Measurements from ENCODE around the gene TCN1. TPM values are rescaled to one million over a fixed set of nuclear protein-coding genes. Genes with fewer than 3 reads are reported as not detected.

TCN1 gene
- polyA plus RNA-seq, 2 donors, result 6.9 to 10.9 TPM

DNA sequence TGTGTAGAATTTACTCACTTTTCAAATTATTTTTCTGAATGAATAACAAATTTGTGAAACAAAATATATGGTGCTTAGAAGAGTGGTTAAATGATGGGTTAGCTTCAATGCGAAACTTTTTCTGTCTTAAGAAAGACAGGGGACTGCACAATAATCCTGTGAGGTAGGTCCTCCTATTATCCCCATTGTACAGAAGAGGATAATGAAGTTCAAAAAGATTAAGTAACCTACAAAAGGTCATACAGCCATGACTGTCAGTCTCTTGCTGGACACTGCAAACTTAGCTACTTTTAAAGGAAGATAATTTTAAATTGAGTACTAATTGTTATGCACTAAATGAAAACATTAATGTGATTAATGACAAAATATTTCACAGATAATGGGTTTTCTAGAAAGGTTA, 17.3 kb upstream of the TCN1 start:
- H3K9me3 ChIP-seq (ENCODE audit: control insufficient read depth in 2 of 2, insufficient read depth in 1 of 2, low read depth in 1 of 2, low read length in 1 of 2), result peaks cover 0 to 2% of the 10 kb centered on the region in 2 donors
- no peaks in the 10 kb centered on the region for H3K27me3 ChIP-seq (ENCODE audit: control insufficient read depth in 1 of 2, insufficient read depth in 2 of 2, low read length in 2 of 2)
- H3K4me1 ChIP-seq (ENCODE audit: control insufficient read depth in 2 of 2, insufficient read depth in 2 of 2, low read length in 1 of 2), result no peaks in the 10 kb centered on the region
- H3K4me3 ChIP-seq (ENCODE audit: low read depth in 1 of 2, low read length in 2 of 2), result no peak overlapping the region
- no peak overlapping the region for H3K27ac ChIP-seq (ENCODE audit: low read depth in 2 of 2, low read length in 1 of 2)
- 84 to 89% methylated on average over 1 of the region's 1 CpG for WGBS, 2 donors
- H3K36me3 ChIP-seq (ENCODE audit: control insufficient read depth in 2 of 2, insufficient read depth in 2 of 2, low read length in 1 of 2), result no peaks in the 10 kb centered on the region

GRCh38 chr11:59879567-59879966, 13.3 kb upstream of the TCN1 start:
- H3K36me3 ChIP-seq (ENCODE audit: control insufficient read depth in 2 of 2, insufficient read depth in 2 of 2, low read length in 1 of 2), result no peaks in the 10 kb centered on the region
- peaks cover 0 to 2% of the 10 kb centered on the region in 2 donors for H3K9me3 ChIP-seq (ENCODE audit: control insufficient read depth in 2 of 2, insufficient read depth in 1 of 2, low read depth in 1 of 2, low read length in 1 of 2)
- no peaks in the 10 kb centered on the region for H3K4me1 ChIP-seq (ENCODE audit: control insufficient read depth in 2 of 2, insufficient read depth in 2 of 2, low read length in 1 of 2)
- H3K4me3 ChIP-seq (ENCODE audit: low read depth in 1 of 2, low read length in 2 of 2), result no peak overlapping the region
- H3K27ac ChIP-seq (ENCODE audit: low read depth in 2 of 2, low read length in 1 of 2), result no peak overlapping the region
- WGBS, 2 donors, result 55 to 65% methylated on average over 1 of the region's 1 CpG
- no peaks in the 10 kb centered on the region for H3K27me3 ChIP-seq (ENCODE audit: control insufficient read depth in 1 of 2, insufficient read depth in 2 of 2, low read length in 2 of 2)

DNA sequence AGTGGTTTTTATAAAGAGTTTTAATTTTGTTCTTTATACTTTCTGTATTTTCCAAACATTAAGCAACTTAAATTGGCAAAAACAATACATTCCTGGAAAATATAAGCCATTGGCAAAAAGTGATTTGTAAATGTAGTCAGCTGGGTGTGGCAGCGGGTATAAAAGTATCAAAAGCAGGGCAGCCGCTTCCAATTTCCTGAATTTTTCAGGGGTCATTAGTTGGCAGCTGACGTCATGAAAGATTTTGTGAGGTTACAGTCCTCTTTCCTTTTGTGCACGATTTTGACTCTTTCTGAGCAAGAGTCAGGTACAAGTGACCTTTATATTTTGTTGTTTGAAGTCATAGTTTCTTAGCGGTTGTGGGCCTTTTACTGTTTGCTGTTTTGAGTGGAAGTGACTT, 12.3 kb upstream of the TCN1 start, which contains the start of gene OOSP3:
TSS of gene OOSP3 (plus strand) at position 208 of the 400 bp plus-strand sequence. CDS start at position 235, 27 bp downstream.
- no peak within 1 kb of the TSS for H3K27ac ChIP-seq (ENCODE audit: low read depth in 2 of 2, low read length in 1 of 2)
- H3K36me3 ChIP-seq (ENCODE audit: control insufficient read depth in 2 of 2, insufficient read depth in 2 of 2, low read length in 1 of 2), result no peaks in the 10 kb centered on the region
- no peak within 1 kb of the TSS for H3K4me3 ChIP-seq (ENCODE audit: low read depth in 1 of 2, low read length in 2 of 2)
- H3K27me3 ChIP-seq (ENCODE audit: control insufficient read depth in 1 of 2, insufficient read depth in 2 of 2, low read length in 2 of 2), result no peaks in the 10 kb centered on the region
- H3K4me1 ChIP-seq (ENCODE audit: control insufficient read depth in 2 of 2, insufficient read depth in 2 of 2, low read length in 1 of 2), result no peaks in the 10 kb centered on the region
- H3K9me3 ChIP-seq (ENCODE audit: control insufficient read depth in 2 of 2, insufficient read depth in 1 of 2, low read depth in 1 of 2, low read length in 1 of 2), result peaks cover 0 to 2% of the 10 kb centered on the region in 2 donors
- 60 to 68% methylated on average over 5 of the region's 5 CpGs for WGBS, 2 donors

DNA sequence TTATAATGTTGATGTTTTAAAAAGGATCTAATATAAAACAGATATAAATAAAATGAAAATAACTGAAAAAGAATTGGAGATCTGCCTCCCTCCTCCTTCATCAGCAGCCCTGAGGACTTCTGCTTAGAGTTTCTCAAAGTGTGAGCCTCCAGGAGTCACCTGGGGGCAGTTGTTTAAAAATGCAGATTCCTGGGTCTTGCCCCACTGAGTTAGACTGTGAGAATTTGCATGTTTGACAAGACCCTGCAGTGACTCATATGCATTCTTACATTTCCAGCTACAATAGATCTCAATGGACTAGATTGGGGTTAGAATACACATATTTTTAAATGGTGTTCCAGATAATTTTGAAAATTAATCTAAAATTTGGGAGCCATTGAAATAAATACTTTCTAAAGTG, 11.5 kb upstream of the TCN1 start:
- Histone ChIP-seq H3K4me3 (ENCODE audit: low read depth in 1 of 2, low read length in 2 of 2) (no peak overlapping the region), H3K9me3 (ENCODE audit: control insufficient read depth in 2 of 2, insufficient read depth in 1 of 2, low read depth in 1 of 2, low read length in 1 of 2) (peaks cover 0 to 2% of the 10 kb centered on the region in 2 donors), H3K27me3 (ENCODE audit: control insufficient read depth in 1 of 2, insufficient read depth in 2 of 2, low read length in 2 of 2) (no peaks in the 10 kb centered on the region), H3K4me1 (ENCODE audit: control insufficient read depth in 2 of 2, insufficient read depth in 2 of 2, low read length in 1 of 2) (no peaks in the 10 kb centered on the region), H3K27ac (ENCODE audit: low read depth in 2 of 2, low read length in 1 of 2) (no peak overlapping the region), H3K36me3 (ENCODE audit: control insufficient read depth in 2 of 2, insufficient read depth in 2 of 2, low read length in 1 of 2) (no peaks in the 10 kb centered on the region)

DNA sequence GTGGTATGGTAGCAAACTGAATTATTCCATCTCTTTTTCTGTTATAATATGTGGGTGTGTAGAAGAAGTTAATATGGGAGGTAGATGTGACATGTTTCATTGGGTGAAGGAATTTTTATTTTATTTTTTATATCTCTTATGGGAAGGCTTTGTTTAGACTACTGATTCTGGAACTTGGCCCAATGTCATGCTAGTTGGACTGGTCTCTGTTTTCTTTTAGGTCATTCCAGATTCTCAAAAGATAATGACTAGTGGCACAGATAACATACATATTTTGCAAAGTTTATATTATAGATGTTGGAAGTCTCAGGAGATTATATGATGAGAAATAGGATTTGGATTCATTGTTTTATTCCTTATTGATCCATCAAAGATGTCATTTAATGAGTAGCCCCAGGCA, 11.0 kb upstream of the TCN1 start:
- Histone ChIP-seq H3K27ac (ENCODE audit: low read depth in 2 of 2, low read length in 1 of 2) (no peak overlapping the region), H3K4me1 (ENCODE audit: control insufficient read depth in 2 of 2, insufficient read depth in 2 of 2, low read length in 1 of 2) (no peaks in the 10 kb centered on the region), H3K36me3 (ENCODE audit: control insufficient read depth in 2 of 2, insufficient read depth in 2 of 2, low read length in 1 of 2) (no peaks in the 10 kb centered on the region), H3K27me3 (ENCODE audit: control insufficient read depth in 1 of 2, insufficient read depth in 2 of 2, low read length in 2 of 2) (no peaks in the 10 kb centered on the region), H3K4me3 (ENCODE audit: low read depth in 1 of 2, low read length in 2 of 2) (no peak overlapping the region), H3K9me3 (ENCODE audit: control insufficient read depth in 2 of 2, insufficient read depth in 1 of 2, low read depth in 1 of 2, low read length in 1 of 2) (peaks cover 0 to 2% of the 10 kb centered on the region in 2 donors)

- H3K36me3 ChIP-seq (ENCODE audit: control insufficient read depth in 2 of 2, insufficient read depth in 2 of 2, low read length in 1 of 2), result no peaks in the 10 kb centered on the region
- no peaks in the 10 kb centered on the region for H3K4me1 ChIP-seq (ENCODE audit: control insufficient read depth in 2 of 2, insufficient read depth in 2 of 2, low read length in 1 of 2)
- WGBS, 2 donors, result 34 to 48% methylated on average over 9 of the region's 9 CpGs
- H3K4me3 ChIP-seq (ENCODE audit: low read depth in 1 of 2, low read length in 2 of 2), result no peak overlapping the region
- no peak overlapping the region for H3K27ac ChIP-seq (ENCODE audit: low read depth in 2 of 2, low read length in 1 of 2)
- H3K27me3 ChIP-seq (ENCODE audit: control insufficient read depth in 1 of 2, insufficient read depth in 2 of 2, low read length in 2 of 2), result no peaks in the 10 kb centered on the region
- H3K9me3 ChIP-seq (ENCODE audit: control insufficient read depth in 2 of 2, insufficient read depth in 1 of 2, low read depth in 1 of 2, low read length in 1 of 2), result peaks cover 0 to 2% of the 10 kb centered on the region in 2 donors
Measured at GRCh38 chr11:59875856-59876519, 9.7 kb upstream of the TCN1 start.

- no peaks in the 10 kb centered on the region for H3K9me3 ChIP-seq (ENCODE audit: control insufficient read depth in 2 of 2, insufficient read depth in 1 of 2, low read depth in 1 of 2, low read length in 1 of 2)
- no peaks in the 10 kb centered on the region for H3K36me3 ChIP-seq (ENCODE audit: control insufficient read depth in 2 of 2, insufficient read depth in 2 of 2, low read length in 1 of 2)
- H3K4me3 ChIP-seq (ENCODE audit: low read depth in 1 of 2, low read length in 2 of 2), result no peak overlapping the region
- no peaks in the 10 kb centered on the region for H3K27me3 ChIP-seq (ENCODE audit: control insufficient read depth in 1 of 2, insufficient read depth in 2 of 2, low read length in 2 of 2)
- no peaks in the 10 kb centered on the region for H3K4me1 ChIP-seq (ENCODE audit: control insufficient read depth in 2 of 2, insufficient read depth in 2 of 2, low read length in 1 of 2)
- H3K27ac ChIP-seq (ENCODE audit: low read depth in 2 of 2, low read length in 1 of 2), result no peak overlapping the region
Measured at GRCh38 chr11:59872076-59872475, 5.8 kb upstream of the TCN1 start.

GRCh38 chr11:59867946-59868345, 1.7 kb upstream of the TCN1 start:
- Histone ChIP-seq H3K27me3 (ENCODE audit: control insufficient read depth in 1 of 2, insufficient read depth in 2 of 2, low read length in 2 of 2) (no peaks in the 10 kb centered on the region), H3K9me3 (ENCODE audit: control insufficient read depth in 2 of 2, insufficient read depth in 1 of 2, low read depth in 1 of 2, low read length in 1 of 2) (no peaks in the 10 kb centered on the region), H3K4me3 (ENCODE audit: low read depth in 1 of 2, low read length in 2 of 2) (no peak overlapping the region), H3K36me3 (ENCODE audit: control insufficient read depth in 2 of 2, insufficient read depth in 2 of 2, low read length in 1 of 2) (no peaks in the 10 kb centered on the region), H3K4me1 (ENCODE audit: control insufficient read depth in 2 of 2, insufficient read depth in 2 of 2, low read length in 1 of 2) (no peaks in the 10 kb centered on the region), H3K27ac (ENCODE audit: low read depth in 2 of 2, low read length in 1 of 2) (no peak overlapping the region)
- 78 to 91% methylated on average over 2 of the region's 2 CpGs for WGBS, 2 donors

DNA sequence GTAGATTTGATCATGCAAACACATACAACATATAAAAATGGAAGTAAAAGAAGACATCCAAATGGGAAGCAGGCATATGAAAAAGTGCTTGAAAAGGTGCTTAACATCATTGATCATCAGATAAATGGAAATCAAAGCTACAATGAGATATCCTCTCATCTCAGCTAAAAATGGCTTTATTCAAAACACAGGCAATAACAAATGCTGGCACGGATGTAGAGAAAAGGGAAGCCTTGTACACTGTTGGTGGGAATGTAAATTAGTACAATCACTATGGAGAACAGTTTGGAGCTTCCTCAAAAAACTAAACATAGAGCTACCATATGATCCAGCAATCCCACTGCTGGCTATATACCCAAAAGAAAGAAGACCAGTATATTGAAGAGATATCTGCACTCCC, 549 bp upstream of the TCN1 start:
- no peaks in the 10 kb centered on the region for H3K27me3 ChIP-seq (ENCODE audit: control insufficient read depth in 1 of 2, insufficient read depth in 2 of 2, low read length in 2 of 2)
- H3K4me1 ChIP-seq (ENCODE audit: control insufficient read depth in 2 of 2, insufficient read depth in 2 of 2, low read length in 1 of 2), result no peaks in the 10 kb centered on the region
- no peaks in the 10 kb centered on the region for H3K36me3 ChIP-seq (ENCODE audit: control insufficient read depth in 2 of 2, insufficient read depth in 2 of 2, low read length in 1 of 2)
- WGBS, 2 donors, result 60 to 70% methylated on average over 1 of the region's 1 CpG
- no peaks in the 10 kb centered on the region for H3K9me3 ChIP-seq (ENCODE audit: control insufficient read depth in 2 of 2, insufficient read depth in 1 of 2, low read depth in 1 of 2, low read length in 1 of 2)
- no peak overlapping the region for H3K27ac ChIP-seq (ENCODE audit: low read depth in 2 of 2, low read length in 1 of 2)
- no peak overlapping the region for H3K4me3 ChIP-seq (ENCODE audit: low read depth in 1 of 2, low read length in 2 of 2)

DNA sequence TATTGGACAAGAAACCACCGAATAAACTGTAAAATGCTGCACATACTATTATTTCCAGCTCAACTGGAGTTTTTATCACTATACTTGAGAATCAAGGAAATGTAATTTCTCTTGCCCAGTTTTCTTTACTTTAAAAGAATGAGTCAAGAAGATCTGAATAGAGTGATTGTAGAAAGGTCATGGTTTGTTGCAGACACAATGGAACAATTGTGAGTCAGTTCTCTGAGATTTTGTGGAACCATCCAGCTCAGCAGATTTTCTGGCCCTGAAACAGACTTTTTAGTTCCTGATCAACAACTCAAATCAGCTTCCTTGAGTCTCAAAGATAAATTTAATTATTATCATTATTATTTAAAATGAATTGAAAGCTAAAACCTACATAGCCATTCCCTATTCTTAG, 1.3 kb downstream of the TCN1 start:
- Histone ChIP-seq H3K36me3 (ENCODE audit: control insufficient read depth in 2 of 2, insufficient read depth in 2 of 2, low read length in 1 of 2) (no peaks in the 10 kb centered on the region), H3K27ac (ENCODE audit: low read depth in 2 of 2, low read length in 1 of 2) (peak overlapping the region in 1 of 2 donors; percentile 59), H3K4me1 (ENCODE audit: control insufficient read depth in 2 of 2, insufficient read depth in 2 of 2, low read length in 1 of 2) (no peaks in the 10 kb centered on the region), H3K27me3 (ENCODE audit: control insufficient read depth in 1 of 2, insufficient read depth in 2 of 2, low read length in 2 of 2) (no peaks in the 10 kb centered on the region), H3K4me3 (ENCODE audit: low read depth in 1 of 2, low read length in 2 of 2) (no peak overlapping the region), H3K9me3 (ENCODE audit: control insufficient read depth in 2 of 2, insufficient read depth in 1 of 2, low read depth in 1 of 2, low read length in 1 of 2) (no peaks in the 10 kb centered on the region)
- 66 to 70% methylated on average over 1 of the region's 1 CpG for WGBS, 2 donors

Data from esophagus (tissue), 2 donors.